Spleen (tissue), 11 donors: Measurements from ENCODE around the gene ANO2. TPM values are rescaled to one million over a fixed set of nuclear protein-coding genes. Genes with fewer than 3 reads are reported as not detected.

ENCODE experiments used
- DNase-seq: peaks from one replicate; pipeline ENCODE4 v3.0.0-alpha.2; 2020
- H3K27ac ChIP-seq, 8 donors: fragments of 200-600 bp; sonication (generic) in 7 of 8; 1 replicate in 4 of 8; 2 replicates in 4 of 8; pipeline versions ENCODE4 v1.5.0 to v1.8.0; 2016 to 2021; ENCODE audit warnings: inconsistent platforms in 4 of 8, mild to moderate bottlenecking in 4 of 8, moderate library complexity in 1 of 8
- H3K27me3 ChIP-seq, 7 donors: fragments of 200-600 bp; sonication (generic) in 6 of 7; replicated peaks in 1 of 7; 1 replicate in 4 of 7; 2 replicates in 3 of 7; pipeline versions ENCODE4 v1.5.0 to v1.8.0; 2016 to 2021; ENCODE audit warnings: inconsistent platforms in 3 of 7, mild to moderate bottlenecking in 1 of 7
- H3K36me3 ChIP-seq, 6 donors: fragments of 200-600 bp; sonication (generic) in 5 of 6; 1 replicate in 4 of 6; 2 replicates in 2 of 6; pipeline versions ENCODE4 v1.5.0 to v1.8.0; 2016 to 2021; ENCODE audit warnings: inconsistent platforms in 2 of 6
- H3K4me1 ChIP-seq, 6 donors: fragments of 200-600 bp; sonication (generic) in 5 of 6; 1 replicate in 3 of 6; 2 replicates in 3 of 6; pipeline versions ENCODE4 v1.5.0 to v1.8.0; 2016 to 2021; ENCODE audit warnings: inconsistent platforms in 3 of 6
- H3K4me3 ChIP-seq, 8 donors: fragments of 200-600 bp; sonication (generic) in 7 of 8; 1 replicate in 4 of 8; 2 replicates in 4 of 8; pipeline versions ENCODE4 v1.5.0 to v1.8.0; 2016 to 2021; ENCODE audit warnings: inconsistent platforms in 4 of 8, mild to moderate bottlenecking in 4 of 8, moderate library complexity in 2 of 8
- H3K9me3 ChIP-seq, 8 donors: fragments of 200-600 bp; sonication (generic) in 7 of 8; 1 replicate in 4 of 8; 2 replicates in 4 of 8; pipeline versions ENCODE4 v1.5.0 to v1.8.0; 2016 to 2021; ENCODE audit warnings: inconsistent platforms in 4 of 8
- CTCF ChIP-seq, 11 experiments: fragments of 200-600 bp in 7 of 11; fragments of 450-650 bp in 4 of 11; sonication (generic) in 4 of 11; IDR thresholded peaks in 8 of 11; conservative IDR thresholded peaks in 3 of 11; 1 replicate in 7 of 11; 2 replicates in 4 of 11; pipeline versions ENCODE4 v1.4.0 to v1.8.0; 2016 to 2021; ENCODE audit warnings: antibody characterized with exemption in 11 of 11, inconsistent platforms in 4 of 11, mild to moderate bottlenecking in 1 of 11
- POLR2A ChIP-seq, 3 donors: fragments of 450-650 bp; IDR thresholded peaks; one replicate each; pipeline ENCODE4 v1.5.1; 2017; ENCODE audit warnings: antibody characterized with exemption in 3 of 3, mild to moderate bottlenecking in 1 of 3
- POLR2AphosphoS5 ChIP-seq, 3 donors: sonication (generic); formaldehyde crosslinking; IDR thresholded peaks; one replicate each; pipeline ENCODE4 v1.5.1; 2017; ENCODE audit warnings: antibody characterized with exemption in 3 of 3
- WGBS, 5 donors: extraction: QIAGEN DNeasy Blood & Tissue Kit in 3 of 5; methylation state at CpG; one replicate each; pipeline versions ENCODE4 v1.1.5 to v1.1.7; 2013 to 2018; 5-methylcytosine and 5-hydroxymethylcytosine counted together
- intact Hi-C: fragments of 100-400 bp; cut with DNase I; formaldehyde crosslinking; loops from one replicate; pipeline ENCODE4 v1.15.0; 2023; ENCODE audit warnings: low total_unique reads
- polyA plus RNA-seq, 3 donors: library from polyadenylated mRNA; stranded (reverse); fragments of 200-250 nt; gene quantifications; one replicate each; pipeline ENCODE4 v1.2.1, GENCODE V29; 2013
- total RNA-seq, 7 donors: library from RNA; depleted of rRNA in 3 of 7; stranded (reverse); fragments of >200 nt in 3 of 7; fragmentation: NEBNext Ultra II Directional in 4 of 7; extraction: Animal tissue kit (Norgen Biotek cat#: 25700) in 4 of 7; gene quantifications; one replicate each; pipeline versions ENCODE4 v1.1.0 to v1.2.1, GENCODE V29; 2016 to 2021
- donor health status: healthy with polysubstance abuse.
- donor health status: DM: no; HTN: no; CAD: no; lungs with moderate emphysema.
- donor health status: DM: no; HTN: no; CAD: no.
- donor health status: Bipolar disorder and iron deficiency.
- donor health status: healthy.
- donor health status: DM: no; HTN: no; CAD: no.
- donor health status: DM: yes; HTN: yes; CAD: no.

The ANO2 gene
- total and polyA plus RNA-seq, 10 donors: 1.1 to 35.1 (median 14.2) TPM

GRCh38 chr12:5524116-5524768, 420.8 kb downstream of the ANO2 start:
- Histone ChIP-seq H3K9me3 (no peaks in the 10 kb centered on the region), H3K36me3 (no peaks in the 10 kb centered on the region), H3K27me3 (peaks cover 0 to 1% (median 0%) of the 10 kb centered on the region in 7 donors), H3K4me3 (no peak overlapping the region), H3K4me1 (no peaks in the 10 kb centered on the region), H3K27ac (no peak overlapping the region)
- intact Hi-C loops: no loop called here
- DNase-seq: no peak
- no peak for TF ChIP-seq CTCF (IDR thresholded peaks at IDR 0.05 in 8 of 11, conservative IDR thresholded peaks at IDR 0.05 in 3 of 11)
- no peak for TF ChIP-seq POLR2AphosphoS5 (IDR thresholded peaks at IDR 0.05)
- TF ChIP-seq POLR2A (IDR thresholded peaks at IDR 0.05): no peak
- 76 to 94% (median 91%) methylated on average over 10 to 12 of the region's 12 CpGs for WGBS, 5 donors

GRCh38 chr12:5523396-5524115, 421.5 kb downstream of the ANO2 start:
- Histone ChIP-seq H3K27ac (no peak overlapping the region), H3K4me1 (no peaks in the 10 kb centered on the region), H3K9me3 (no peaks in the 10 kb centered on the region), H3K36me3 (no peaks in the 10 kb centered on the region), H3K4me3 (no peak overlapping the region), H3K27me3 (no peaks in the 10 kb centered on the region)
- DNase-seq: no peak
- WGBS, 5 donors: 89 to 93% (median 92%) methylated on average over 24 of the region's 24 CpGs
- no peak for TF ChIP-seq POLR2AphosphoS5 (IDR thresholded peaks at IDR 0.05)
- TF ChIP-seq POLR2A (IDR thresholded peaks at IDR 0.05): no peak
- TF ChIP-seq CTCF (IDR thresholded peaks at IDR 0.05 in 8 of 11, conservative IDR thresholded peaks at IDR 0.05 in 3 of 11): no peak
- intact Hi-C loops: no loop called here

GRCh38 chr12:5522432-5523335, 422.4 kb downstream of the ANO2 start:
- no peak for TF ChIP-seq POLR2A (IDR thresholded peaks at IDR 0.05)
- no peak for TF ChIP-seq POLR2AphosphoS5 (IDR thresholded peaks at IDR 0.05)
- TF ChIP-seq CTCF (IDR thresholded peaks at IDR 0.05 in 8 of 11, conservative IDR thresholded peaks at IDR 0.05 in 3 of 11): no peak
- Histone ChIP-seq H3K4me1 (no peaks in the 10 kb centered on the region), H3K9me3 (no peaks in the 10 kb centered on the region), H3K36me3 (no peaks in the 10 kb centered on the region), H3K27me3 (no peaks in the 10 kb centered on the region), H3K4me3 (no peak overlapping the region), H3K27ac (no peak overlapping the region)
- DNase-seq: no peak
- intact Hi-C loops: no loop called here
- 81 to 87% (median 84%) methylated on average over 10 to 11 of the region's 11 CpGs for WGBS, 5 donors
